Measurements from ENCODE around the gene HIVEP3.

Gene HIVEP3

GRCh38 chr1:41689558-41689981, 229.2 kb downstream of the HIVEP3 start:
- DNase-seq: no peak

DNA sequence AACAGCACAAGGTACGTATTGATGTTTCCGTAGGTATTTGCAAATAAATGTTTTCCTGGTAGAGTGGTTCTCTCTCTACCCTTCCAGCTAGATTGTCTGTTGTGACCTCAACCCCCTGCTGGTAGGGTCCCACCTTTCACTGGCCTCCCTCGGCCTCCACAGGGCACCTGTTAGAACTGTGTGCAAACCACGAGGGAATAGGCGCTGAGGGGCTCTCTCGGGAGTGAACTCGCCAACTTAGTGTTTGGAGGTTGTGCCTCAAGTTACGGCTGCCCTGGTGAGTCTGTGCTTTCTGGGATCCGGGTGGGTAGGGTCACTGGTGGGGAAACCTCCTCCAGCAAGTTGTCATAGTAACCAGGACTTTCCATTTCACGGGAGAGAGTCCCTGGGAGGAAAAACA, 229.6 kb downstream of the HIVEP3 start:
- DNase-seq: no peak
- TF ChIP-seq GATA1 (IDR thresholded peaks at IDR 0.05; ENCODE audit: low read depth, low read length) (no peak), POLR2A (IDR thresholded peaks at IDR 0.05; ENCODE audit: low read length) (no peak)

More at GRCh38 chr1:41689558-41689981, 229.2 kb downstream of the HIVEP3 start:
- TF ChIP-seq POLR2A (IDR thresholded peaks at IDR 0.05; ENCODE audit: low read length) (no peak), GATA1 (IDR thresholded peaks at IDR 0.05; ENCODE audit: low read depth, low read length) (no peak)

DNA sequence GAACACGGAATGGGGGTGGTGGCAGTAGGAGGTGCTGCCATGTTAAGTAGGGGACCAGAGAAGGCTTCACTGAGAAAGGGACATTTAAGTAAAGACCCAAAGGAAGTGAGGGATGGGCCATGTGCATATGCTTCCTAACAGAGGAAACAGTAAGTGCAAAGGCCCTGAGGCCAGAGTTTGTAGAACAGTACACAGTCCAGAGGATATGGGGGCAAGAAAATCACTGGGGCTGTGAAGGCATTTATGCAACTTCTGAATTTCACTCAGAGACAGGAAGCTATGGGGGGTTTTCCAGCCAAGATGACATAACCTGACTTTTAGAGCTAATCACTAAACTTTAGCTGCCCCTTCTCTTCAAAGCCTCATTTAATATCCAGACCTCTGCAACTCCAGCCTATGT, 231.7 kb downstream of the HIVEP3 start:
- TF ChIP-seq GATA1 (IDR thresholded peaks at IDR 0.05; ENCODE audit: low read depth, low read length): no peak
- no peak for TF ChIP-seq POLR2A (IDR thresholded peaks at IDR 0.05; ENCODE audit: low read length)
- DNase-seq: no peak

- TF ChIP-seq POLR2A (IDR thresholded peaks at IDR 0.05; ENCODE audit: low read length) (no peak), GATA1 (IDR thresholded peaks at IDR 0.05; ENCODE audit: low read depth, low read length) (no peak)
- DNase-seq: no peak
Observed at GRCh38 chr1:41683681-41684500, 234.8 kb downstream of the HIVEP3 start.

GRCh38 chr1:41682845-41683625, 235.7 kb downstream of the HIVEP3 start:
- DNase-seq: no peak
- TF ChIP-seq POLR2A (IDR thresholded peaks at IDR 0.05; ENCODE audit: low read length): no peak
- TF ChIP-seq GATA1 (IDR thresholded peaks at IDR 0.05; ENCODE audit: low read depth, low read length): no peak

DNA sequence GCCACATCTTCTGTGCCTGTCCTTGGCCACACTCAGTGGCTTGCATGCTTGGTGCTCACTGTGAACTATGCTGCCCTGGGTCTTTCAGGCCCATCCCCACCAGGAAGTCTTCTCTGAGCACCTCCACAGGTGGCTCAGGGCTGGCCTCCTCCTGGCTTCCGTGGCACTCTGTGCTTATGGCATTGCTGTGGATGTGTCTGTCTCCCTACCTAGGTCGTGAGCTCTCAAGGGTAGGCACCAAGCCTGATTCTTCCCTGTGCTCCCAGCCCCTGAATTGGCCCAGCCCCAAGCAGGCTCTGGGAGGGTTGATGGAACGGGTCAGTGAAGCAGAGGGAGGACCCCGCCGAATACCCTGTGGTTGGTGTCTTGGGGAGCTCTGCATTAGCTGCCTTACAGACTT, 236.6 kb downstream of the HIVEP3 start:
- TF ChIP-seq POLR2A (IDR thresholded peaks at IDR 0.05; ENCODE audit: low read length) (no peak), GATA1 (IDR thresholded peaks at IDR 0.05; ENCODE audit: low read depth, low read length) (no peak)
- no peak for DNase-seq

GRCh38 chr1:41681331-41682098, 237.2 kb downstream of the HIVEP3 start:
- DNase-seq: no peak

DNA sequence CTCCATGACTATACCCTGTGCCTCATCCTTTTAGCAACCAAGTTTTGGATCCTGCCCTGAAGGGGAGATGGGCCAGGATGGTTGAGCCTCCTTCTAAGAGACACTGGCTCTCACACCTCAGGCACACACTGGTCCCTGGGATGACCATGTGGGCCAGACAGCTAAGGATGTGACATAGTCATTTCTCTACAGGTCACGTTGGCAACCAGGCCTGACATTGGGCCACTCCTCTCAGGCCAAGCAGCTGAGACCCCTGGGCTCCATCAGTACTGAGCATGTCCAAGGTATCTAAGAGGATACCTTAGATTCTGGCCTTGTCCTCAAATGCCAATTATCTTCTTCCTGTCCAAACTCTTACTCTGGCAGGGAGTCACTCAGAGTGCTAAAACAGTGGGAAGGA, 238.7 kb downstream of the HIVEP3 start:
- DNase-seq: no peak
- TF ChIP-seq POLR2A (IDR thresholded peaks at IDR 0.05; ENCODE audit: low read length) (no peak), GATA1 (IDR thresholded peaks at IDR 0.05; ENCODE audit: low read depth, low read length) (no peak)

More at GRCh38 chr1:41681331-41682098, 237.2 kb downstream of the HIVEP3 start:
- TF ChIP-seq POLR2A (IDR thresholded peaks at IDR 0.05; ENCODE audit: low read length): no peak
- no peak for TF ChIP-seq GATA1 (IDR thresholded peaks at IDR 0.05; ENCODE audit: low read depth, low read length)

GRCh38 chr1:41679531-41679930, 239.2 kb downstream of the HIVEP3 start:
- no peak for TF ChIP-seq POLR2A (IDR thresholded peaks at IDR 0.05; ENCODE audit: low read length)
- no peak for DNase-seq

DNA sequence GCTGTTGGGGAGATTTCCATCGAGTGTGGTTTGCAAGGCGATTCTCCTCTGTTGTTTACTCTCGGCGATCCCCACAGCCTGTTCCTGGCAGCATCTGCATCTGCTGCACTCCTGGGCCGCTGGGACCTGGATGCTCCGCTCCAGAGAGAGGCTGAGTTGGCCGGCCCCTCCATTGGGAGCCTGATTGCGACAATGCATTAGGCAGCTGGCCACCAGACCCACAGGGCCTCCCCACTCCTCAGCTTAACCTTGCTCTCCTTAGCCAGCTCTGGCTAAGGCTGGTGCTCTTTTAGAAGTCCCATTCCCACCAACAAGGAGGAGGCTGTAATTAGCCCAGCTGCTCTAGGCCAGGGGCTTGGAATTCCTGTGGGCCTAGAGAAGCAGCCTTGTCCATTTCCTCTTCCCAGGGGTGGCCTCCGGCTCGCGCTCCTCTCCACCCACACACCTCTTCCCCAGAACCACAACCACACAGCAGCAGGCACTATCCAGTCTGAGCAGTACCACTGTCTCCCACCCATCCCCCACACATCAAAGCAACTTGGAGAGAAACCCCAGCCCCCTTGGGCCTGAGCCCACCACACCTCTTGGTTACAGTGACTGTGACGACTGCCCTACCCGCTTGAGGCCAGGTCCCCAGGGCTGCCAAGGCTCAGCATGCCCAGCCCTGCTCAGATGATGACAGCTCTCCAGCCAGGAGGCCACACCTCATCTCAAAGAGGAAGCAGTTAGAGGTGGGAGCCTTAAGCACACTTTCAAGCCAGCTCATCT, 240.4 kb downstream of the HIVEP3 start:
- no peak for TF ChIP-seq GATA1 (IDR thresholded peaks at IDR 0.05; ENCODE audit: low read depth, low read length)
- no peak for TF ChIP-seq POLR2A (IDR thresholded peaks at IDR 0.05; ENCODE audit: low read length)
- DNase-seq: no peak

DNA sequence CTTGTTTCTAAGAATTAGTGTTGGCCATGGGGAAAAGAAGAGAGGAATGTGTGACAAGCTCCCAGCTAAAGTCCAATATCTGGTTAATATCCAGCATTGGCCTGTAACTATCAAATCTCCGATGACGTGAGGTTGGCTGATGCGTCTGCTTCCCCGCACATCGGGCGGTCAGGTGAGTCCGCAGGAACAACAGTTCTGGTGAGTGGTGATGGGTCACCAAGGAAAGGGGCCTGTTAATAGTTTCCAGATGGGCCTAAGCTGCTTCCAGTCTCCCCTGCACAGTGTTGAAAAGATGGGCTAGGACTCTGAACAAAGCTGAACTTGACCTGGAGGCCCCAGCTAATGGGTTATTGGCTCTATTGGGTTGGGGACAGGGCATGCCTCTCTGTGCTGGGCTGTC, 241.1 kb downstream of the HIVEP3 start:
- TF ChIP-seq POLR2A (IDR thresholded peaks at IDR 0.05; ENCODE audit: low read length) (no peak), GATA1 (IDR thresholded peaks at IDR 0.05; ENCODE audit: low read depth, low read length) (no peak)

GRCh38 chr1:41675401-41675800, 243.3 kb downstream of the HIVEP3 start:
- DNase-seq: no peak
- TF ChIP-seq POLR2A (IDR thresholded peaks at IDR 0.05; ENCODE audit: low read length): no peak
- TF ChIP-seq GATA1 (IDR thresholded peaks at IDR 0.05; ENCODE audit: low read depth, low read length): no peak

More for the DNA sequence above, 241.1 kb downstream of the HIVEP3 start:
- DNase-seq: no peak

- no peak for DNase-seq
- TF ChIP-seq GATA1 (IDR thresholded peaks at IDR 0.05; ENCODE audit: low read depth, low read length) (no peak), POLR2A (IDR thresholded peaks at IDR 0.05; ENCODE audit: low read length) (no peak)
Observed at GRCh38 chr1:41674522-41674921, 244.2 kb downstream of the HIVEP3 start.

Data from erythroblast (primary cell).